RWPE1 (cell line): ENCODE results near the gene ICAM3.
"Not testable (repeated sequence)": the region's sequence is repeated elsewhere in the genome, so short reads cannot be mapped to it uniquely, and the experiment has no call there.

Experiments
- CTCF ChIA-PET: fragments of 350-600 bp; sonication (Branson Sonifier 250); formaldehyde crosslinking; extraction: SDS; loops from one replicate; lab custom pipeline; 2021; lab: Yijun Ruan, JAX
- POLR2A ChIA-PET: fragments of 400-600 bp; formaldehyde crosslinking; extraction: SDS; loops from one replicate; lab custom pipeline; 2020; ENCODE audit warnings: antibody characterized with exemption; ENCODE audit not compliant: low non-redundant PET; lab: Yijun Ruan, JAX
- DNase-seq: peaks from one replicate; pipeline ENCODE4 v3.0.0; 2012; ENCODE audit warnings: low spot score
- H3K27ac ChIP-seq: fragments of 450-650 bp; 2 replicates; pipeline ENCODE4 v1.5.1; 2017
- TF ChIP-seq, protein P1 (sequence below): fragments of 450-650 bp; conservative IDR thresholded peaks from 2 replicates; pipeline ENCODE4 v1.5.1; 2017; ENCODE audit warnings: low read depth, mild to moderate bottlenecking

Gene ICAM3

DNA sequence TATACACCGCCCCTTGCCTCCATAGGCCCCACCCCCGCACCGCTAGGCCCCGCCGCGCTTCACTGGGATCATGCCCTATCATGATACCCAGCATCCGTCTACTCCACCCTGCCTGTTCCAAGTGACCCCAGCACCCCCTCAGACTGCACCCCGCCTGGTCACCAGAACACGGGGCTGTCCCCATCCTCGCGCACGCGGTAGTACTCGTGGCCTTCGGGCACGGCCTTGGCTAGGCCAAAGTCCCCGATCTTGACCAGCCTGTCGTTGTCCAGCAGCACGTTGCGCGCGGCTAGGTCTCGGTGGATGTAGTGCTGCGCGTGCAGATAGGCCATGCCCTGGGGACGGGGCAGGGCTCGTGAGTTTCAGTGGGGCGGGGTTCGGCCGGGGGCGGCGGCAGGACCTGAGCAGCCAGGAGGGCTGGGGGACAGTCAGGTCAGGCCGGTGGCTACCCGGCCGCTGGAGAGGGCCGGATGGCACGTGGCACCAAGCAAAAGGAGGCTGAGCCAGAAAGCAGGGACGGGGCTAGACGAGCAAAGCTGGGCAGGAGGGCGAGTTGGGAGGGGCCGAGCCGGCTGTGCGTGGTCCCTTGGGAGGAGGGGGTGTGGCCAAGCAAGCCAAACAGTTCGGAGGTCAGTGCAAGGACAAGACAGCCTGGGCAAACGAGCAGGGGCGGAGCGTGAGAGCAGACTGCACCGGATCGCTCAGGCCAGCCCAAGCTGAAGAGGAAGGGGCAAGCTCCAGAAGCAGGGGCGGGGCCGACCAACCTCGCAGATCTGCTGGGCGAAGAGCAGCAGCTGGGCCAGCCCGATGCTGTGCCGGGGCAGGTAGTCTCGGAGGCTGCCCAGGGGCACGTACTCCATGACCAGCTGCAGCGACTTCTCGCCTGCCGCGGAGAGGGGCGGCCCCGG, 13.6 kb upstream of the ICAM3 start:
- DNase-seq = no peak
- POLR2A ChIA-PET = no interaction called here
- TF ChIP-seq, protein P1, sequence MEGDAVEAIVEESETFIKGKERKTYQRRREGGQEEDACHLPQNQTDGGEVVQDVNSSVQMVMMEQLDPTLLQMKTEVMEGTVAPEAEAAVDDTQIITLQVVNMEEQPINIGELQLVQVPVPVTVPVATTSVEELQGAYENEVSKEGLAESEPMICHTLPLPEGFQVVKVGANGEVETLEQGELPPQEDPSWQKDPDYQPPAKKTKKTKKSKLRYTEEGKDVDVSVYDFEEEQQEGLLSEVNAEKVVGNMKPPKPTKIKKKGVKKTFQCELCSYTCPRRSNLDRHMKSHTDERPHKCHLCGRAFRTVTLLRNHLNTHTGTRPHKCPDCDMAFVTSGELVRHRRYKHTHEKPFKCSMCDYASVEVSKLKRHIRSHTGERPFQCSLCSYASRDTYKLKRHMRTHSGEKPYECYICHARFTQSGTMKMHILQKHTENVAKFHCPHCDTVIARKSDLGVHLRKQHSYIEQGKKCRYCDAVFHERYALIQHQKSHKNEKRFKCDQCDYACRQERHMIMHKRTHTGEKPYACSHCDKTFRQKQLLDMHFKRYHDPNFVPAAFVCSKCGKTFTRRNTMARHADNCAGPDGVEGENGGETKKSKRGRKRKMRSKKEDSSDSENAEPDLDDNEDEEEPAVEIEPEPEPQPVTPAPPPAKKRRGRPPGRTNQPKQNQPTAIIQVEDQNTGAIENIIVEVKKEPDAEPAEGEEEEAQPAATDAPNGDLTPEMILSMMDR = no peak
- H3K27ac ChIP-seq = no peak overlapping the region
- CTCF ChIA-PET = no interaction called here

DNA sequence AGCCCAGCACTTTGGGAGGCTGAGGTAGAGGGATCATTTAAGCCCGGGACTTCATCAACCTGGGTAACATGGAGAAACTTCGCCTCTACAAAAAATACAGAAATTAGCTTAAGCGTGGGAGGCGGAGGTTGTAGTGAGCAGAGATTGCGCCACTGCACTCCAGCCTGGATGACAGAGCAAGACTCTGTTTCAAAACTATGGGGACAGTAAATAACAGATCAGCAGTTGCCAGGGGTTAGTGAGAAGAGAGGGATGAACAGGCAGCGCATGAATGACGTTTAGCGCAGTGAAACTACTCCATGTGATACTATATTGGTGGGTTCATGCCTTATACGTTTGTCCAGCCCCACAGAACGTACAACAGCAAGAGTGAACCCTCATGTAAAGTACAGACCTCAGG, 7.1 kb upstream of the ICAM3 start:
- CTCF ChIA-PET = no interaction called here
- POLR2A ChIA-PET = no interaction called here
- TF ChIP-seq, protein P1 = no peak
- no peak for DNase-seq
- H3K27ac ChIP-seq = no peak overlapping the region

DNA sequence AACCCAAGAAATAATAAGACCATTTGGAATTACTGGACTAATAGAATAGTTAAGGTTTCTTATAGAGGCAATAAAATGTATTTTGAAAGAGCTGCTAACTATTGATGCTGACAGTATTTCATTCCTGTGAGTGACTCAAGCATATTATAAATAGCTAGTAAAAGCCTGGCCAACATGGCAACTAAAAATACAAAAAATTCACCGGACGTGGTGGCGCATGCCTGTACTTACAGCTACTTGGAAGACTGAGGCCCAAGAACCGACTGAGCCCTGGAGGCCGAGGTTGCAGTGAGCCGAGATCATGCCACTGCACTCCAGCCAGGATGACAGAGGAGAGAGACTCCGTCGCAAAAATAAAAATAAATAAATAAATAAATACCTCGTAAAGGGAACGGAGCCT, 5.4 kb upstream of the ICAM3 start:
- TF ChIP-seq, protein P1 = no peak
- POLR2A ChIA-PET = no interaction called here
- DNase-seq = no peak
- CTCF ChIA-PET = interaction anchor here (0.7 kb wide), 1 partner anchor 77 kb away, joined by 3 read pairs; no protein-coding TSS in a partner anchor
- no peak overlapping the region for H3K27ac ChIP-seq

DNA sequence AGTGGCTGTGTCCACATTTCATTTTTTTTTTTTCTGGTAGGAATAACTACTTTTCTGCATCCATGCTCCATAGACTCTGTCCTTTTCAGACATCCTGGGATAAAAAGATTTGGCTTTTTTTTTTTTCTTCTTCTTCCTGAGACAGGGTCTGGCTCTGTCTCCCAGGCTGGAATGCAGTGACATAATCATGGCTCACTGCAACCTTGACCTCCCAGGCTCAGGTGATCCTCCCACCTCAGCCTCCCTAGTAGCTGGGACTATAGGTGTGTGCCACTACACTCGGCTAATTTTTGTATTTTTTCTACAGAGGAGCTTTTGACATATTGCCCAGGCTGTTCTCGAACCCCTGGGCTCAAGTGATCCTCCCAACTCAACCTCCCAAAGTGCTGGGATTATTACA, 4.1 kb upstream of the ICAM3 start:
- no peak for DNase-seq
- no peak overlapping the region for H3K27ac ChIP-seq
- CTCF ChIA-PET = interaction anchor here (0.6 kb wide), 1 partner anchor 207 kb away, joined by 3 read pairs; no protein-coding TSS in a partner anchor
- POLR2A ChIA-PET = no interaction called here
- TF ChIP-seq, protein P1 = no peak

DNA sequence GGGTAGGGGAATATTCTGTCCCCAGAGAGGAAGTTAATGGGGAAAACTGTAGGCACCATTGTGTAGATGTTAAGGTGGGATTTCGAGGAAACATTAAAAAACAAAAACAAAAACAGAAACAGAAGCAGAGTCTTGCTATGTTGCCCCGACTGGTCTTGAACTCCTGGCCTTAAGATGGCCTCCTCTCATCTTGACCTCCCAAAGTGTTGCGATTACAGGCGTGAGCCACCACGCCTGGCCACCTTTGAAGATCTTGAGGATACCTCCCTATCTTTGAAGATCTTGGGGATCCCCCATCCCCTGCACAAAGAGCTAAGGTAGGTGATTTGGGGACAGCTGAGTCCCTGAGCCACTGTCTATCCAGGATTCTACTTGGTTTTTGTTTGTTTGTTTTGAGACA, 553 bp upstream of the ICAM3 start:
- TF ChIP-seq, protein P1 = no peak
- ChIA-PET CTCF (no interaction called here), POLR2A (no interaction called here)
- no peak for DNase-seq
- H3K27ac ChIP-seq = no peak overlapping the region

DNA sequence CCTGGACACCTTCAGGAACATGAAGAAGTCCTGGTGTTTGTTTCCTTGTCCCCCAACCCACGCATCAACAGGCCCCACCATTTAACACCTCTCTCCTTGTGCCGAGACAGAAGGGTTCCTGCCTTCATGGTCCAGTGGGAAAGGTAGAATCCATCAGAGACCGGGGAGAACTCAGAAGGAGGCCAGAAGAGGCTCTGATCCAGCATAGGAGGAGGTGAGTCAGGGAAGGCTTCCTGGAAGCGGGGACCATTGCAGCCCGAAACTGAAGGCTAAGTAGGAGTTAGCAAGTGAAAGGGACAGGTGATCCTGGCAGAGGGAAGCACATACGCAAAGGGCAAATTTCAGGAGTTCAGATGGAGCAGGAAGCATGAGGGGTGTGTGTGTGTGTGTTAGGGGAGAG, 484 bp downstream of the ICAM3 start:
- ChIA-PET POLR2A (no interaction called here), CTCF (no interaction called here)
- H3K27ac ChIP-seq = no peak overlapping the region
- DNase-seq = no peak
- TF ChIP-seq, protein P1 = no peak

DNA sequence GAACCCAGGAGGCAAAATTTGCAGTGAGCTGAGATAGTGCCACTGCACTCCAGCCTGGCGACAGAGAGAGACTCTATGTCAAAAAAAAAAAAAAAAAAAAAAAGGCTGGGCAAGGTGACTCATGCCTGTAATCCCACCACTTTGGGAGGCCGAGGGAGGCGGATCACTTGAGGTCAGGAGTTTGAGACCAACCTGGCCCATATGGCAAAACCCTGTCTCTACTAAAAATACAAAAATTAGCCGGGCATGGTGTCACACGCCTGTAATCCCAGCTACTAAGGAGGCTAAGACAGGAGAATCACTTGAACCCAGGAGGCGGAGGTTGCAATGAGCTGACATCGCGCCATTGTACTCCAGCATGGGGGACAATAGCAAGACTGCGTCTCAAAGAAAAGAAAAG, 2.7 kb downstream of the ICAM3 start:
- peak overlapping the region; percentile 91; the same call in 1 of the 2 replicates for H3K27ac ChIP-seq
- CTCF ChIA-PET = interaction anchor here (0.6 to 0.7 kb wide), 2 partner anchors 46 to 62 kb away, joined by 5 to 6 read pairs; no protein-coding TSS in a partner anchor
- DNase-seq, POLR2A ChIA-PET: not testable (repeated sequence)
